ENCODE results near the gene MARCHF7.
"Not testable (repeated sequence)": the region's sequence is repeated elsewhere in the genome, so short reads cannot be mapped to it uniquely, and the experiment has no call there.

Gene MARCHF7

GRCh38 chr2:159712143-159712928, at the start of gene MARCHF7:
Gene MARCHF7, plus strand, starts transcription at chr2:159712506. Its CDS starts 16,517 bp downstream, at chr2:159729023.
- Histone ChIP-seq H3K79me2 (ENCODE audit: control insufficient read depth, insufficient read depth, low read length, unreplicated experiment) (peaks cover 51% of the 10 kb centered on the region), H2AFZ (ENCODE audit: low read length, unreplicated experiment) (peak within 1 kb of the TSS; percentile 89), H3K27ac (ENCODE audit: low read depth, low read length) (peak within 1 kb of the TSS; percentile 90), H3K4me1 (ENCODE audit: control insufficient read depth, insufficient read depth, low read length, unreplicated experiment) (peaks cover 40% of the 10 kb centered on the region), H3K27me3 (ENCODE audit: insufficient read depth, low read length) (no peaks in the 10 kb centered on the region), H3K4me3 (ENCODE audit: low read depth, low read length) (peak within 1 kb of the TSS; percentile 99), H3K36me3 (ENCODE audit: insufficient read depth, low read length) (peaks cover 30% of the 10 kb centered on the region)

- not testable (repeated sequence) for H2AFZ ChIP-seq (ENCODE audit: low read length, unreplicated experiment)
Measured at GRCh38 chr2:159667423-159667822, 44.9 kb upstream of the MARCHF7 start.

GRCh38 chr2:159671047-159671446, 41.3 kb upstream of the MARCHF7 start:
- Histone ChIP-seq H2AFZ (ENCODE audit: low read length, unreplicated experiment) (no peak overlapping the region), H3K36me3 (ENCODE audit: insufficient read depth, low read length) (peaks cover 4% of the 10 kb centered on the region; the same call in 1 of the 2 replicates)

More at GRCh38 chr2:159667423-159667822, 44.9 kb upstream of the MARCHF7 start:
- not testable (repeated sequence) for H3K4me1 ChIP-seq (ENCODE audit: control insufficient read depth, insufficient read depth, low read length, unreplicated experiment); H3K27ac ChIP-seq (ENCODE audit: low read depth, low read length); H3K4me3 ChIP-seq (ENCODE audit: low read depth, low read length); H3K36me3 ChIP-seq (ENCODE audit: insufficient read depth, low read length); H3K27me3 ChIP-seq (ENCODE audit: insufficient read depth, low read length); H3K79me2 ChIP-seq (ENCODE audit: control insufficient read depth, insufficient read depth, low read length, unreplicated experiment)

GRCh38 chr2:159677654-159678053, 34.7 kb upstream of the MARCHF7 start:
- Histone ChIP-seq H2AFZ (ENCODE audit: low read length, unreplicated experiment) (no peak overlapping the region), H3K4me3 (ENCODE audit: low read depth, low read length) (no peak overlapping the region), H3K27me3 (ENCODE audit: insufficient read depth, low read length) (no peaks in the 10 kb centered on the region), H3K27ac (ENCODE audit: low read depth, low read length) (no peak overlapping the region), H3K79me2 (ENCODE audit: control insufficient read depth, insufficient read depth, low read length, unreplicated experiment) (no peaks in the 10 kb centered on the region), H3K36me3 (ENCODE audit: insufficient read depth, low read length) (no peaks in the 10 kb centered on the region), H3K4me1 (ENCODE audit: control insufficient read depth, insufficient read depth, low read length, unreplicated experiment) (peaks cover 4% of the 10 kb centered on the region)

More at GRCh38 chr2:159671047-159671446, 41.3 kb upstream of the MARCHF7 start:
- Histone ChIP-seq H3K4me3 (ENCODE audit: low read depth, low read length) (no peak overlapping the region), H3K27me3 (ENCODE audit: insufficient read depth, low read length) (no peaks in the 10 kb centered on the region), H3K79me2 (ENCODE audit: control insufficient read depth, insufficient read depth, low read length, unreplicated experiment) (no peaks in the 10 kb centered on the region), H3K27ac (ENCODE audit: low read depth, low read length) (no peak overlapping the region), H3K4me1 (ENCODE audit: control insufficient read depth, insufficient read depth, low read length, unreplicated experiment) (no peaks in the 10 kb centered on the region)

GRCh38 chr2:159680692-159681091, 31.6 kb upstream of the MARCHF7 start:
- Histone ChIP-seq H3K27me3 (ENCODE audit: insufficient read depth, low read length) (no peaks in the 10 kb centered on the region), H3K79me2 (ENCODE audit: control insufficient read depth, insufficient read depth, low read length, unreplicated experiment) (no peaks in the 10 kb centered on the region), H3K36me3 (ENCODE audit: insufficient read depth, low read length) (no peaks in the 10 kb centered on the region), H2AFZ (ENCODE audit: low read length, unreplicated experiment) (no peak overlapping the region), H3K4me3 (ENCODE audit: low read depth, low read length) (no peak overlapping the region), H3K4me1 (ENCODE audit: control insufficient read depth, insufficient read depth, low read length, unreplicated experiment) (peaks cover 17% of the 10 kb centered on the region), H3K27ac (ENCODE audit: low read depth, low read length) (no peak overlapping the region)

GRCh38 chr2:159683817-159684216, 28.5 kb upstream of the MARCHF7 start:
- no peak overlapping the region for H3K4me3 ChIP-seq (ENCODE audit: low read depth, low read length)
- H3K79me2 ChIP-seq (ENCODE audit: control insufficient read depth, insufficient read depth, low read length, unreplicated experiment): no peaks in the 10 kb centered on the region
- peaks cover 17% of the 10 kb centered on the region for H3K4me1 ChIP-seq (ENCODE audit: control insufficient read depth, insufficient read depth, low read length, unreplicated experiment)
- H3K36me3 ChIP-seq (ENCODE audit: insufficient read depth, low read length): no peaks in the 10 kb centered on the region
- H2AFZ ChIP-seq (ENCODE audit: low read length, unreplicated experiment): no peak overlapping the region
- H3K27me3 ChIP-seq (ENCODE audit: insufficient read depth, low read length): no peaks in the 10 kb centered on the region
- H3K27ac ChIP-seq (ENCODE audit: low read depth, low read length): no peak overlapping the region

- Histone ChIP-seq H3K4me1 (ENCODE audit: control insufficient read depth, insufficient read depth, low read length, unreplicated experiment) (peaks cover 17% of the 10 kb centered on the region), H3K27ac (ENCODE audit: low read depth, low read length) (peak overlapping the region; percentile 43), H2AFZ (ENCODE audit: low read length, unreplicated experiment) (no peak overlapping the region)
Measured at GRCh38 chr2:159684796-159685195, 27.5 kb upstream of the MARCHF7 start.

GRCh38 chr2:159694500-159695040, 17.7 kb upstream of the MARCHF7 start:
- H2AFZ ChIP-seq (ENCODE audit: low read length, unreplicated experiment): no peak overlapping the region
- H3K4me3 ChIP-seq (ENCODE audit: low read depth, low read length): no peak overlapping the region
- H3K79me2 ChIP-seq (ENCODE audit: control insufficient read depth, insufficient read depth, low read length, unreplicated experiment): no peaks in the 10 kb centered on the region
- H3K4me1 ChIP-seq (ENCODE audit: control insufficient read depth, insufficient read depth, low read length, unreplicated experiment): no peaks in the 10 kb centered on the region
- H3K27me3 ChIP-seq (ENCODE audit: insufficient read depth, low read length): no peaks in the 10 kb centered on the region
- H3K36me3 ChIP-seq (ENCODE audit: insufficient read depth, low read length): no peaks in the 10 kb centered on the region
- H3K27ac ChIP-seq (ENCODE audit: low read depth, low read length): no peak overlapping the region

More at GRCh38 chr2:159684796-159685195, 27.5 kb upstream of the MARCHF7 start:
- no peaks in the 10 kb centered on the region for H3K36me3 ChIP-seq (ENCODE audit: insufficient read depth, low read length)
- H3K79me2 ChIP-seq (ENCODE audit: control insufficient read depth, insufficient read depth, low read length, unreplicated experiment): no peaks in the 10 kb centered on the region
- no peaks in the 10 kb centered on the region for H3K27me3 ChIP-seq (ENCODE audit: insufficient read depth, low read length)
- H3K4me3 ChIP-seq (ENCODE audit: low read depth, low read length): no peak overlapping the region

GRCh38 chr2:159695795-159696448, 16.4 kb upstream of the MARCHF7 start:
- Histone ChIP-seq H3K27me3 (ENCODE audit: insufficient read depth, low read length) (no peaks in the 10 kb centered on the region), H3K27ac (ENCODE audit: low read depth, low read length) (no peak overlapping the region), H3K4me1 (ENCODE audit: control insufficient read depth, insufficient read depth, low read length, unreplicated experiment) (no peaks in the 10 kb centered on the region), H2AFZ (ENCODE audit: low read length, unreplicated experiment) (no peak overlapping the region), H3K4me3 (ENCODE audit: low read depth, low read length) (no peak overlapping the region), H3K36me3 (ENCODE audit: insufficient read depth, low read length) (no peaks in the 10 kb centered on the region), H3K79me2 (ENCODE audit: control insufficient read depth, insufficient read depth, low read length, unreplicated experiment) (no peaks in the 10 kb centered on the region)

GRCh38 chr2:159703491-159703890, 8.8 kb upstream of the MARCHF7 start:
- no peak overlapping the region for H2AFZ ChIP-seq (ENCODE audit: low read length, unreplicated experiment)
- no peaks in the 10 kb centered on the region for H3K36me3 ChIP-seq (ENCODE audit: insufficient read depth, low read length)
- H3K4me3 ChIP-seq (ENCODE audit: low read depth, low read length): no peak overlapping the region
- H3K27ac ChIP-seq (ENCODE audit: low read depth, low read length): no peak overlapping the region
- H3K79me2 ChIP-seq (ENCODE audit: control insufficient read depth, insufficient read depth, low read length, unreplicated experiment): no peaks in the 10 kb centered on the region
- no peaks in the 10 kb centered on the region for H3K27me3 ChIP-seq (ENCODE audit: insufficient read depth, low read length)
- peaks cover 9% of the 10 kb centered on the region for H3K4me1 ChIP-seq (ENCODE audit: control insufficient read depth, insufficient read depth, low read length, unreplicated experiment)
